ENCODE results near the gene JSRP1.

The JSRP1 gene

GRCh38 chr19:2290441-2291184 is 34.4 kb upstream of the JSRP1 start:
- Histone ChIP-seq H2AFZ (peak overlapping the region; percentile 50), H3K27me3 (ENCODE audit: control insufficient read depth, insufficient read depth, low read length) (peaks cover 12% of the 10 kb centered on the region), H3K36me3 (ENCODE audit: control insufficient read depth, insufficient read depth, low read length) (no peaks in the 10 kb centered on the region), H3K9ac (no peak overlapping the region), H3K79me2 (no peaks in the 10 kb centered on the region), H3K4me1 (peaks cover 6% of the 10 kb centered on the region), H3K27ac (no peak overlapping the region), H3K9me3 (ENCODE audit: control insufficient read depth, low read length) (no peaks in the 10 kb centered on the region), H3K4me2 (ENCODE audit: low read length) (peak overlapping the region; percentile 27), H3K4me3 (ENCODE audit: low read depth, low read length) (no peak overlapping the region)
- TF ChIP-seq, protein P1, sequence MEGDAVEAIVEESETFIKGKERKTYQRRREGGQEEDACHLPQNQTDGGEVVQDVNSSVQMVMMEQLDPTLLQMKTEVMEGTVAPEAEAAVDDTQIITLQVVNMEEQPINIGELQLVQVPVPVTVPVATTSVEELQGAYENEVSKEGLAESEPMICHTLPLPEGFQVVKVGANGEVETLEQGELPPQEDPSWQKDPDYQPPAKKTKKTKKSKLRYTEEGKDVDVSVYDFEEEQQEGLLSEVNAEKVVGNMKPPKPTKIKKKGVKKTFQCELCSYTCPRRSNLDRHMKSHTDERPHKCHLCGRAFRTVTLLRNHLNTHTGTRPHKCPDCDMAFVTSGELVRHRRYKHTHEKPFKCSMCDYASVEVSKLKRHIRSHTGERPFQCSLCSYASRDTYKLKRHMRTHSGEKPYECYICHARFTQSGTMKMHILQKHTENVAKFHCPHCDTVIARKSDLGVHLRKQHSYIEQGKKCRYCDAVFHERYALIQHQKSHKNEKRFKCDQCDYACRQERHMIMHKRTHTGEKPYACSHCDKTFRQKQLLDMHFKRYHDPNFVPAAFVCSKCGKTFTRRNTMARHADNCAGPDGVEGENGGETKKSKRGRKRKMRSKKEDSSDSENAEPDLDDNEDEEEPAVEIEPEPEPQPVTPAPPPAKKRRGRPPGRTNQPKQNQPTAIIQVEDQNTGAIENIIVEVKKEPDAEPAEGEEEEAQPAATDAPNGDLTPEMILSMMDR (IDR thresholded peaks at IDR 0.05) = no peak

DNA sequence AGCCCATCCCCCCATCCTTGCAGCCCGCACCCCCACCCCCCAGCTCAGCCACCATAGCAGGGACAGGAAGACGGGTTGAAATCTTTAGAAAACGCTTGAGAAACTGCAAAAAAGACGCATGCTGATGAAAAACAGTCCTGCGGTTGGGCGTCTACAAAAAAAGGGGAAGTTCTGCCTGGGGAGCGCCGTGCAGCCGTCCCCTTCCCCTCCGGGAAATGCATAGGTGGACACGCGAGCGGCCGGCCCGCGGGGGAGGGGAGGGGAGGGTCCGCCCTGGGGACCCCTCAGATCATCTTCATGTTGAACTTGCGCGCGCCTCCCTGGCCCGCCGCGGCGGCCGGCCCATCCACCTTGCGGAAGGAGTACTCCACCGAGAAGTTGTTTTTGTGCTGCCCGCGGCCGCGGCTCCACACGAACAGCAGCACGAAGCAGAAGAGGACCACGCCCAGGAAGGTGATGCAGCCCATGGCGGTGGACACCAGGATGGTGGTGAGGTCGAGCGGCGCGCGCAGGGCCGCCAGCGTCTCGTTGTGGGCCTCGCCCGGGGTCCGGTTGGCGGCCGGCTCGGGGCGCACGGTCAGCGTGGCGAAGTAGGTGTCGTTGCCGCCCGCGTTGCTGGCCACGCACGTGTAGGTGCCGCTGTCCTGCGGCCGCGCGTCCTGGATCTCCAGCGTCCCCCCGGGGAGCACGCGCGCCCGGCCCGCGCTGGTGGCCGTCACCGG is 33.7 kb upstream of the JSRP1 start:
- Histone ChIP-seq H3K9ac (no peak overlapping the region), H3K4me3 (ENCODE audit: low read depth, low read length) (no peak overlapping the region), H2AFZ (peak overlapping the region; percentile 50), H3K4me2 (ENCODE audit: low read length) (peak overlapping the region; percentile 27), H3K9me3 (ENCODE audit: control insufficient read depth, low read length) (no peaks in the 10 kb centered on the region), H3K27me3 (ENCODE audit: control insufficient read depth, insufficient read depth, low read length) (peaks cover 12% of the 10 kb centered on the region), H3K27ac (no peak overlapping the region), H3K79me2 (no peaks in the 10 kb centered on the region), H3K4me1 (peaks cover 6% of the 10 kb centered on the region), H3K36me3 (ENCODE audit: control insufficient read depth, insufficient read depth, low read length) (no peaks in the 10 kb centered on the region)
- TF ChIP-seq, protein P1 (IDR thresholded peaks at IDR 0.05) = no peak

GRCh38 chr19:2288818-2289713 is 32.8 kb upstream of the JSRP1 start:
- no peak overlapping the region for H3K9ac ChIP-seq
- no peaks in the 10 kb centered on the region for H3K79me2 ChIP-seq
- H3K9me3 ChIP-seq (ENCODE audit: control insufficient read depth, low read length) = no peaks in the 10 kb centered on the region
- no peak overlapping the region for H3K4me2 ChIP-seq (ENCODE audit: low read length)
- H3K4me3 ChIP-seq (ENCODE audit: low read depth, low read length) = no peak overlapping the region
- H3K27ac ChIP-seq = peak overlapping the region; percentile 24
- TF ChIP-seq, protein P1 (IDR thresholded peaks at IDR 0.05) = no peak
- no peak overlapping the region for H2AFZ ChIP-seq
- H3K4me1 ChIP-seq = peaks cover 6% of the 10 kb centered on the region
- H3K36me3 ChIP-seq (ENCODE audit: control insufficient read depth, insufficient read depth, low read length) = no peaks in the 10 kb centered on the region
- H3K27me3 ChIP-seq (ENCODE audit: control insufficient read depth, insufficient read depth, low read length) = peaks cover 9% of the 10 kb centered on the region

DNA sequence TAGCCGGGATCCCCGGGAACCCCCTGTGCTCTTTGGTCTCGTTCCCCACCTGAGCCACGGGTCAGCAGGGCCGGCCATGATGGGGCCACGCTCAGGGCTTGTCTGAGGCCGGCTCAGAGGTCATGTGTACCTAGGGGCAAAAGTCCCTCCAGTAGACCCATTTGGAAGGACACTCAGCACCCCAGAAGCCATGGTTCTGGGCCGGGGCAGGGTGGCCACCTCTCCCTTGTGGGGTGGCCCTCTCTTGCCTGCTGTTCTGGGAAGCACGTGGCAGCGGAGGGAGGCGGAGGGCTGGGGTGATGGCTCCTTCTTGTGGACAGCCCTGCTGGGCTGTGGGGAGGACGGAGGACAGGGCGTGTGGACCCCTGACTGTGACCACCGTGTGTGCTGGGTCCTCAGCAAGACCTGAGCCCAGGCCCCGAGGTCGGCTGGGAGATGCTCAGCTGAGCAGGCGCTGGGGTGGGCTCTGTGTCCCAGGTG is 32.2 kb upstream of the JSRP1 start:
- TF ChIP-seq, protein P1 (IDR thresholded peaks at IDR 0.05) = no peak
- no peaks in the 10 kb centered on the region for H3K79me2 ChIP-seq
- H3K27me3 ChIP-seq (ENCODE audit: control insufficient read depth, insufficient read depth, low read length) = peaks cover 6% of the 10 kb centered on the region
- no peak overlapping the region for H3K9ac ChIP-seq
- H3K4me2 ChIP-seq (ENCODE audit: low read length) = no peak overlapping the region
- no peak overlapping the region for H3K4me3 ChIP-seq (ENCODE audit: low read depth, low read length)
- no peak overlapping the region for H3K27ac ChIP-seq
- peaks cover 6% of the 10 kb centered on the region for H3K4me1 ChIP-seq
- H3K9me3 ChIP-seq (ENCODE audit: control insufficient read depth, low read length) = no peaks in the 10 kb centered on the region
- no peak overlapping the region for H2AFZ ChIP-seq
- no peaks in the 10 kb centered on the region for H3K36me3 ChIP-seq (ENCODE audit: control insufficient read depth, insufficient read depth, low read length)

Measured in parathyroid adenoma (tissue), 2 donors.